Transverse colon (tissue), 4 donors: ENCODE data around the gene GLTPD2. TPM values are rescaled to one million over a fixed set of nuclear protein-coding genes. Genes with fewer than 3 reads are reported as not detected.

ENCODE experiments used
- DNase-seq: peaks from one replicate; pipeline ENCODE4 v3.0.0-alpha.2; 2019
- H3K27ac ChIP-seq, 4 donors: fragments of 200-600 bp; sonication (generic); 2 replicates each; pipeline ENCODE4 v1.5.1; 2016 to 2018; ENCODE audit warnings: inconsistent platforms in 4 of 4
- H3K27me3 ChIP-seq: fragments of 200-600 bp; sonication (generic); 2 replicates; pipeline ENCODE4 v1.5.1; 2017; ENCODE audit warnings: inconsistent platforms
- H3K36me3 ChIP-seq, 4 donors: fragments of 200-600 bp; sonication (generic); 2 replicates each; pipeline ENCODE4 v1.5.1; 2017 to 2019; ENCODE audit warnings: inconsistent platforms in 4 of 4
- H3K4me1 ChIP-seq, 4 donors: fragments of 200-600 bp; sonication (generic); 2 replicates each; pipeline ENCODE4 v1.5.1; 2017 to 2020; ENCODE audit warnings: inconsistent platforms in 4 of 4
- H3K4me3 ChIP-seq, 4 donors: fragments of 200-600 bp; sonication (generic); 1 replicate in 1 of 4; 2 replicates in 3 of 4; pipeline versions ENCODE4 v1.5.1 to v1.6.1; 2017 to 2019; ENCODE audit warnings: inconsistent platforms in 4 of 4
- H3K9me3 ChIP-seq, 2 donors: fragments of 200-600 bp; sonication (generic); 2 replicates each; pipeline ENCODE4 v1.5.1; 2017 to 2019; ENCODE audit warnings: inconsistent platforms in 2 of 2
- EP300 ChIP-seq: sonication (generic); formaldehyde crosslinking; IDR thresholded peaks from one replicate; pipeline ENCODE4 v1.6.1; 2017; ENCODE audit warnings: antibody characterized with exemption, low read depth
- POLR2A ChIP-seq: fragments of 450-650 bp; IDR thresholded peaks from one replicate; pipeline ENCODE4 v1.6.1; 2016; ENCODE audit warnings: antibody characterized with exemption, mild to moderate bottlenecking, moderate library complexity
- POLR2AphosphoS5 ChIP-seq, 3 donors: sonication (generic); formaldehyde crosslinking; IDR thresholded peaks; one replicate each; pipeline ENCODE4 v1.6.1; 2016; ENCODE audit warnings: antibody characterized with exemption in 3 of 3
- WGBS, 2 donors: methylation state at CpG; one replicate each; pipeline ENCODE4 v1.1.5; 2018; ENCODE audit warnings: low coverage in 1 of 2; 5-methylcytosine and 5-hydroxymethylcytosine counted together
- in situ Hi-C, 4 donors: fragments of 200-750 bp; cut with MboI; loops; one replicate each; pipeline versions ENCODE4 v1.15.0 to v1.15.1; 2017; ENCODE audit warnings: low sequenced_read_pairs in 3 of 4, low pct_ligation_motif_present in 1 of 4, low pct_unique_long_range_greater_than_20kb in 1 of 4
- intact Hi-C: fragments of 100-400 bp; cut with DNase I; formaldehyde crosslinking; loops from one replicate; pipeline ENCODE4 v1.15.1; 2023; ENCODE audit warnings: low total_unique reads
- total RNA-seq, 4 donors: library from RNA; depleted of rRNA; stranded (reverse); fragments of >200 nt; gene quantifications; one replicate each; pipeline ENCODE4 v1.1.0, GENCODE V29; 2016
- TF ChIP-seq, protein P1 (sequence below), 5 experiments: fragments of 200-600 bp in 3 of 5; fragments of 450-650 bp in 2 of 5; sonication (generic) in 3 of 5; IDR thresholded peaks; 1 replicate in 2 of 5; 2 replicates in 3 of 5; pipeline ENCODE4 v1.5.1; 2016 to 2017; ENCODE audit warnings: antibody characterized with exemption in 5 of 5, inconsistent platforms in 3 of 5, mild to moderate bottlenecking in 2 of 5, moderate library complexity in 1 of 5

The GLTPD2 gene
- total RNA-seq: 1 to 10 TPM in 1 of 4 donors, under 1 TPM in 1, not detected in 2; 0.41 to 1.7 TPM

DNA sequence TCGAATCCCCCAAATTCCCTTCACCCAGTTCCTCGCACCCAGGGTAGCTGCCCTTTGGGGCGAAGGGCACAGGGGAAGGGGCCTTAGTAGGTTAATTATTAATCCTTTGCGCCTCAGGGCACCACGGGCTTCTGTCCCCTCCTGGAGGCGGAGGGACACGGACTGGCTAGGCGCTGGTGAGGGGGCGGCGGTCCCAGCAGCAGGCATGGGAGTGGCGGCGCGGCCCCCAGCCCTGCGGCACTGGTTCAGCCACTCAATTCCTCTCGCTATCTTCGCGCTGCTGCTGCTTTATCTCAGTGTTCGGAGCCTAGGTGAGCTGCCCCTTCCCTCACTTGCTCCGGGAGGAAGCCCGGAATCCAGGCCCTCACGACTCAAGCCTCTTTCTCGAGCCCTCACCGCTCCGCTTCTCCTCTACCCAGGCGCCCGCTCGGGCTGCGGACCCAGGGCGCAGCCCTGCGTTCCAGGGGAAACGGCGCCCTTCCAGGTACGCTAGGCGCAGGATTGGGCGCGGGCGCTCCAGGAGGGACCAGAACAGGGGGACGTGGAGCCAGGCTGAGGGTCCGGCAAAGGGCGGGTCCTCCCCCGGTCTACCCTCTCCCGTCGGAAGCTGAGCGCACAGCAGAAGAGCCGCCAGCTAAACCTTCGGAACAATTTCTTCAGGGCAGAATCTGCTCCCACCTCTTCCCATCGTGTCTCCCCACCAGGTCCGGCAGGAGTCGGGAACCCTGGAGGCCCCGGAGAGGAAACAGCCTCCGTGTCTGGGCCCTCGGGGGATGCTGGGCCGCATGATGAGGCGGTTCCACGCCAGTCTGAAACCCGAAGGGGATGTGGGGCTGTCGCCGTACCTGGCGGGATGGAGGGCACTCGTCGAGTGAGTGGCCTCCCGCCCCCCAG, at the start of gene GLTPD2:
GLTPD2 (plus strand) TSS at position 158 of the 894 bp plus-strand sequence; CDS start at position 206, 48 bp downstream.
- TF ChIP-seq EP300 (no peak), POLR2AphosphoS5 (IDR thresholded peaks at IDR 0.05) (no peak), POLR2A (no peak)
- TF ChIP-seq, protein P1, sequence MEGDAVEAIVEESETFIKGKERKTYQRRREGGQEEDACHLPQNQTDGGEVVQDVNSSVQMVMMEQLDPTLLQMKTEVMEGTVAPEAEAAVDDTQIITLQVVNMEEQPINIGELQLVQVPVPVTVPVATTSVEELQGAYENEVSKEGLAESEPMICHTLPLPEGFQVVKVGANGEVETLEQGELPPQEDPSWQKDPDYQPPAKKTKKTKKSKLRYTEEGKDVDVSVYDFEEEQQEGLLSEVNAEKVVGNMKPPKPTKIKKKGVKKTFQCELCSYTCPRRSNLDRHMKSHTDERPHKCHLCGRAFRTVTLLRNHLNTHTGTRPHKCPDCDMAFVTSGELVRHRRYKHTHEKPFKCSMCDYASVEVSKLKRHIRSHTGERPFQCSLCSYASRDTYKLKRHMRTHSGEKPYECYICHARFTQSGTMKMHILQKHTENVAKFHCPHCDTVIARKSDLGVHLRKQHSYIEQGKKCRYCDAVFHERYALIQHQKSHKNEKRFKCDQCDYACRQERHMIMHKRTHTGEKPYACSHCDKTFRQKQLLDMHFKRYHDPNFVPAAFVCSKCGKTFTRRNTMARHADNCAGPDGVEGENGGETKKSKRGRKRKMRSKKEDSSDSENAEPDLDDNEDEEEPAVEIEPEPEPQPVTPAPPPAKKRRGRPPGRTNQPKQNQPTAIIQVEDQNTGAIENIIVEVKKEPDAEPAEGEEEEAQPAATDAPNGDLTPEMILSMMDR (IDR thresholded peaks at IDR 0.05): no peak
- in situ Hi-C loops: loop anchor here (10.0 to 25.0 kb wide), 3 partner anchors 54 to 98 kb away; partner anchors contain the start of genes C17orf107 (in 2 of the 4), CXCL16 (in 1 of the 4), MED11 (in 1 of the 4) and ZMYND15 (in 1 of the 4)
- H3K27ac ChIP-seq: peak within 1 kb of the TSS; percentile 95 to 99 (median 98)
- WGBS, 2 donors: 34% methylated on average over 59 of the region's 62 CpGs; no CpG with 5 or more reads in 1 of the 2 donors
- intact Hi-C loops: loop anchor here (5.0 to 10.0 kb wide), 2 partner anchors 54 to 98 kb away; partner anchors contain the start of genes CXCL16, MED11 and ZMYND15
- DNase-seq: peak; percentile 19
- H3K36me3 ChIP-seq: no peaks in the 10 kb centered on the region
- peaks cover 23% of the 10 kb centered on the region for H3K27me3 ChIP-seq
- H3K4me3 ChIP-seq: peak within 1 kb of the TSS; percentile 49 to 73 (median 68)
- H3K4me1 ChIP-seq: peaks cover 11 to 42% (median 38%) of the 10 kb centered on the region in 4 donors
- H3K9me3 ChIP-seq: no peaks in the 10 kb centered on the region

GRCh38 chr17:4739122-4740024, 49.4 kb upstream of the GLTPD2 start, which contains the start of the genes CXCL16 and ZMYND15:
TSS of gene CXCL16 (minus strand) at chr17:4739928. CDS start at chr17:4739339, 589 bp downstream.
TSS of gene ZMYND15 (plus strand) at chr17:4739833. CDS start at chr17:4740549, 716 bp downstream.
- peak within 1 kb of the TSS; percentile 42 to 75 (median 72) for H3K27ac ChIP-seq
- peaks cover 6 to 16% (median 13%) of the 10 kb centered on the region in 4 donors for H3K4me1 ChIP-seq
- DNase-seq: peak; percentile 83
- peaks cover 2% of the 10 kb centered on the region for H3K27me3 ChIP-seq
- 1% methylated on average over 84 of the region's 100 CpGs; no CpG with 5 or more reads in 1 of the 2 donors for WGBS, 2 donors
- H3K4me3 ChIP-seq: peak within 1 kb of the TSS; percentile 63 to 94 (median 80)
- H3K9me3 ChIP-seq: no peaks in the 10 kb centered on the region
- TF ChIP-seq POLR2A: peak; percentile 53
- TF ChIP-seq POLR2AphosphoS5 (IDR thresholded peaks at IDR 0.05): peak in 2 of 3 donors; percentile 10 to 11
- TF ChIP-seq EP300: no peak
- TF ChIP-seq, protein P1 (IDR thresholded peaks at IDR 0.05): peak in 1 of 5 experiments; percentile 10
- no peaks in the 10 kb centered on the region for H3K36me3 ChIP-seq
- intact Hi-C loops: loop anchor here (10.0 kb wide), 2 partner anchors 45 to 155 kb away; partner anchors contain the start of genes C17orf107, GLTPD2 and VMO1
- in situ Hi-C loops: loop anchor here in 2 of 4 donors (10.0 kb wide), 2 partner anchors 45 to 145 kb away; partner anchors contain the start of genes GLTPD2 (in 1 of the 2) and VMO1 (in 1 of the 2)

GRCh38 chr17:4740025-4740351, 48.8 kb upstream of the GLTPD2 start:
- Histone ChIP-seq H3K4me1 (peaks cover 6 to 18% (median 13%) of the 10 kb centered on the region in 4 donors), H3K9me3 (no peaks in the 10 kb centered on the region), H3K27ac (peak overlapping the region in 3 of 4 donors; percentile 70 to 75 (median 75)), H3K36me3 (no peaks in the 10 kb centered on the region), H3K4me3 (peak overlapping the region; percentile 63 to 94 (median 80)), H3K27me3 (peaks cover 8% of the 10 kb centered on the region)
- in situ Hi-C loops: no loop called here
- DNase-seq: no peak
- 9% methylated on average over 13 of the region's 13 CpGs; no CpG with 5 or more reads in 1 of the 2 donors for whole genome bisulfite sequencing, 2 donors
- intact Hi-C loops: no loop called here
- TF ChIP-seq, protein P1 (IDR thresholded peaks at IDR 0.05): no peak
- TF ChIP-seq EP300: no peak
- TF ChIP-seq POLR2AphosphoS5 (IDR thresholded peaks at IDR 0.05): no peak
- TF ChIP-seq POLR2A: no peak
